Natural killer cell (primary cell): ENCODE measurements around the gene TBRG1. TPM values are rescaled to one million over a fixed set of nuclear protein-coding genes. Genes with fewer than 3 reads are reported as not detected.

ENCODE experiments used
- ATAC-seq, 3 donors: fragments of 150-1000 bp in 2 of 3; fragments of 200-7000 bp in 1 of 3; cut with Tn5 transposase; 1 replicate in 1 of 3; 2 replicates in 2 of 3; pipeline ENCODE4 v1.10.0; 2021; ENCODE audit warnings: mild to moderate bottlenecking in 2 of 3, moderate library complexity in 2 of 3
- DNase-seq, 2 donors: peaks; one replicate each; pipeline versions ENCODE4 v3.0.0 to v3.0.0-alpha.2; 2013 to 2021; ENCODE audit warnings: mixed read lengths in 1 of 2
- H3K27ac ChIP-seq: one replicate; pipeline ENCODE4 v1.5.1; 2013; ENCODE audit warnings: mild to moderate bottlenecking, low read length
- H3K27me3 ChIP-seq: one replicate; pipeline ENCODE4 v1.6.1; 2013; ENCODE audit warnings: low read length; ENCODE audit not compliant: control insufficient read depth, insufficient read depth
- H3K36me3 ChIP-seq: one replicate; pipeline ENCODE4 v1.6.1; 2013; ENCODE audit warnings: low read length; ENCODE audit not compliant: control insufficient read depth, insufficient read depth
- H3K4me1 ChIP-seq: one replicate; pipeline ENCODE4 v1.6.1; 2013; ENCODE audit warnings: low read length; ENCODE audit not compliant: control insufficient read depth, insufficient read depth
- H3K4me3 ChIP-seq: one replicate; pipeline ENCODE4 v1.5.1; 2013; ENCODE audit warnings: low read length
- H3K9me3 ChIP-seq: one replicate; pipeline ENCODE4 v1.6.1; 2013; ENCODE audit warnings: low read length; ENCODE audit not compliant: control insufficient read depth, insufficient read depth
- H3K27ac Mint-ChIP-seq, 2 donors: one replicate each; pipeline ENCODE4 v1.8.0; 2022; ENCODE audit warnings: mild to moderate bottlenecking in 2 of 2, mixed read lengths in 2 of 2, moderate library complexity in 1 of 2
- H3K27me3 Mint-ChIP-seq, 2 donors: one replicate each; pipeline ENCODE4 v1.8.0; 2022; ENCODE audit warnings: low read depth in 2 of 2, mixed read lengths in 2 of 2
- H3K36me3 Mint-ChIP-seq: one replicate; pipeline ENCODE4 v1.8.0; 2022; ENCODE audit warnings: mixed read lengths
- H3K4me1 Mint-ChIP-seq, 2 donors: one replicate each; pipeline ENCODE4 v1.8.0; 2022; ENCODE audit warnings: mixed read lengths in 2 of 2
- H3K4me3 Mint-ChIP-seq: one replicate; pipeline ENCODE4 v1.8.0; 2022; ENCODE audit warnings: mild to moderate bottlenecking, moderate library complexity, mixed read lengths
- H3K9me3 Mint-ChIP-seq, 2 donors: one replicate each; pipeline ENCODE4 v1.8.0; 2022; ENCODE audit warnings: mixed read lengths in 2 of 2
- CTCF ChIP-seq: fragments of 200-600 bp; IDR thresholded peaks from one replicate; pipeline ENCODE4 v1.8.0; 2022; ENCODE audit warnings: antibody characterized with exemption
- WGBS: methylation state at CpG from one replicate; pipeline ENCODE4 v1.1.7; 2013; ENCODE audit warnings: missing lambda C conversion rate; ENCODE audit not compliant: insufficient coverage; 5-methylcytosine and 5-hydroxymethylcytosine counted together
- intact Hi-C: fragments of 100-400 bp; cut with micrococcal nuclease; formaldehyde crosslinking; loops from one replicate; pipeline ENCODE4 v1.14.2; 2022
- total RNA-seq, 4 donors: library from RNA; stranded (reverse); fragments of 120-200 nt in 1 of 4; gene quantifications; one replicate each; pipeline versions ENCODE4 v1.2.3 to v1.2.4, GENCODE V29; 2013 to 2022

TBRG1 gene
- 10 to 100 TPM; 62.9 to 68.6 (median 68.3) TPM for total RNA-seq
- total RNA-seq (2013) = 53.5 TPM

GRCh38 chr11:124622531-124623451 is at the start of gene TBRG1:
Gene TBRG1 (plus strand): TSS chr11:124622864. CDS start chr11:124623084, 220 bp downstream.
- DNase-seq (peak; percentile 72 to 93), ATAC-seq (peak; percentile 95 to 96 (median 95))
- no peak for TF ChIP-seq CTCF
- Mint-ChIP-seq H3K27ac (peak within 1 kb of the TSS; percentile 96 to 98), H3K4me1 (peaks cover 33 to 46% of the 10 kb centered on the region in 2 donors), H3K36me3 (no peaks in the 10 kb centered on the region), H3K9me3 (no peaks in the 10 kb centered on the region), H3K27me3 (peaks cover 13 to 20% of the 10 kb centered on the region in 2 donors), H3K4me3 (peak within 1 kb of the TSS; percentile 94)
- Histone ChIP-seq H3K4me1 (peaks cover 10% of the 10 kb centered on the region), H3K9me3 (no peaks in the 10 kb centered on the region), H3K36me3 (peaks cover 24% of the 10 kb centered on the region), H3K27ac (peak within 1 kb of the TSS; percentile 90), H3K4me3 (peak within 1 kb of the TSS; percentile 84), H3K27me3 (no peaks in the 10 kb centered on the region)
- intact Hi-C loops = no loop called here
- WGBS = under 1% methylated on average over 57 of the region's 57 CpGs

GRCh38 chr11:124577716-124578427 is 44.8 kb upstream of the TBRG1 start:
- no peaks in the 10 kb centered on the region for H3K9me3 ChIP-seq
- Mint-ChIP-seq H3K36me3 (no peaks in the 10 kb centered on the region), H3K4me1 (no peaks in the 10 kb centered on the region), H3K27me3 (peaks cover 0 to 24% of the 10 kb centered on the region in 2 donors), H3K4me3 (no peak overlapping the region), H3K27ac (no peak overlapping the region), H3K9me3 (no peaks in the 10 kb centered on the region)
- 93% methylated on average over 5 of the region's 6 CpGs for WGBS
- TF ChIP-seq CTCF = no peak
- DNase-seq (no peak), ATAC-seq (no peak)
- H3K27ac ChIP-seq = no peak overlapping the region
- intact Hi-C loops = no loop called here
- H3K36me3 ChIP-seq = no peaks in the 10 kb centered on the region
- no peak overlapping the region for H3K4me3 ChIP-seq
- no peaks in the 10 kb centered on the region for H3K27me3 ChIP-seq
- no peaks in the 10 kb centered on the region for H3K4me1 ChIP-seq

GRCh38 chr11:124578761-124579160 is 43.9 kb upstream of the TBRG1 start:
- TF ChIP-seq CTCF = no peak
- Mint-ChIP-seq H3K27ac (no peak overlapping the region), H3K4me3 (no peak overlapping the region), H3K36me3 (no peaks in the 10 kb centered on the region), H3K27me3 (peaks cover 2 to 16% of the 10 kb centered on the region in 2 donors), H3K9me3 (no peaks in the 10 kb centered on the region), H3K4me1 (no peaks in the 10 kb centered on the region)
- intact Hi-C loops = no loop called here
- no peaks in the 10 kb centered on the region for H3K4me1 ChIP-seq
- ATAC-seq = no peak
- H3K9me3 ChIP-seq = no peaks in the 10 kb centered on the region
- 81% methylated on average over 4 of the region's 4 CpGs for WGBS
- no peaks in the 10 kb centered on the region for H3K27me3 ChIP-seq
- DNase-seq = no peak
- H3K36me3 ChIP-seq = no peaks in the 10 kb centered on the region
- no peak overlapping the region for H3K27ac ChIP-seq
- no peak overlapping the region for H3K4me3 ChIP-seq
